ENCODE results near the gene FEN1.

The FEN1 gene

DNA sequence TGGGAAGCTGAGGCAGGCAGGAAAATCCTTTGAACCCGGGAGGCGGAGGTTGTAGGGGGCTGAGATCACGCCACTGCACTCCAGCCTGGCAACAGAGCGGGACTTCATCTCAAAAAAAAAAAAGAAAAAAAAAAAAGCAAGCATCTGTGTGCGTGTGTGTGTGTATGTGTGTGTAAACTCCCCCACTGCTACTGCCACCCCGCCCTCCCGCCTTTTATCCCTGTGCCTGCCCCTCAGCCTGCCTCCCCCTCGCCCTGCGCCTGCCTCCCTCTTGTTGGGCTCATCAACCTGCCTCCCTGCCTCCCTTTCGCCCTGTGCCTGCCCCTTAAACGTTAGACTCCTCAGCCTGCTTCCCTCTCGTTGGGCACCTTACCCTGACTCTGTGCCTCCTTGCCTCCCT lies 18.3 kb upstream of the FEN1 start:
- no peak for DNase-seq (ENCODE audit: insufficient read length, low spot score)
- FAIRE-seq: no peak

DNA sequence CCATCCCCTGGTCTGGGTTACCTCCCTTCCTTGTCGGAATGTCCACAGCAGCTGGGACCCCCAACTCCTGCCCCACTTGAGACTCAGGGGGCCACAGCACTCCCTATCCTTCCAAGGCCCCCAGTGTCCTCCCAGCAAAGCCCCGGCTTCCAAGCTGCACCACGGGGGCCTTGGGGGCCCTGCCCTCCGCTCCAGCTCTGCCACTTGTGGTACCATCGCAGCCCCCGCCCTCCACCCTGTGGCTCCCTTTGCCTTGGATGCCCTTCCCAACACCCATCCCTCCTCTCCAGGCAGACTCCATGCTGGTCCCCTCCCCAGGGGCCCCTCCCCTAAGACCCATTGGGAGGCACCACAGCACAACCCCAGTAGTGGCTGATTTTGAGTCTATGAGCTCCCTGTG lies 17.6 kb upstream of the FEN1 start:
- no peak for DNase-seq (ENCODE audit: insufficient read length, low spot score)
- no peak for FAIRE-seq

- FAIRE-seq: no peak
- no peak for DNase-seq (ENCODE audit: insufficient read length, low spot score)
Measured at GRCh38 chr11:61775606-61776554, 16.8 kb upstream of the FEN1 start.

DNA sequence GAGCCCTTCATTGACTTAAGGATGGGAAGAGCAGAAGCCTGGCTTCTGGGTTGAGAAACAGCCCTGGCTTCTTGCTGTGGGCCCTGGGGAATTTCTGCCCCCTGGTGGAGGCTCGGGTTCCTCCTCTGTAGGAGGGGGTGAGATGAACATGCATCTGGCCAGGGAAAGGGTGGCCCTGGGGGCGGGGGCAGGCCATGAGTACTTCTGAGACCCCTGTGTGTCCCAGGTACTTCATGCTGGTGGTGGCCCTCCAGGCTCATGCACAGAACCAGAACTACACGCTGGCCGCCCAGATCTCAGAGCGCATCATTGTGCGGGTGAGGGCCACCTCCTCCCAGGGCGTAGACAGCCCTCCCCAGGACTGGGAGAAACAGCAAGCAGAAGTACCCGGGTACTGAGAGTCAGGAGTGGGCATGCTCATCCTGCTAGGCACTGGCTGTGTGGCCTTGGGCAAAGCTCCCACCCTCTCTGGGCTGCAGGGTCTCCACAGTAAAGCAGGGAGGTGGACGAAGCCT lies 16.1 kb upstream of the FEN1 start:
- DNase-seq (ENCODE audit: insufficient read length, low spot score): peak; percentile 88
- FAIRE-seq: peak; percentile 81

DNA sequence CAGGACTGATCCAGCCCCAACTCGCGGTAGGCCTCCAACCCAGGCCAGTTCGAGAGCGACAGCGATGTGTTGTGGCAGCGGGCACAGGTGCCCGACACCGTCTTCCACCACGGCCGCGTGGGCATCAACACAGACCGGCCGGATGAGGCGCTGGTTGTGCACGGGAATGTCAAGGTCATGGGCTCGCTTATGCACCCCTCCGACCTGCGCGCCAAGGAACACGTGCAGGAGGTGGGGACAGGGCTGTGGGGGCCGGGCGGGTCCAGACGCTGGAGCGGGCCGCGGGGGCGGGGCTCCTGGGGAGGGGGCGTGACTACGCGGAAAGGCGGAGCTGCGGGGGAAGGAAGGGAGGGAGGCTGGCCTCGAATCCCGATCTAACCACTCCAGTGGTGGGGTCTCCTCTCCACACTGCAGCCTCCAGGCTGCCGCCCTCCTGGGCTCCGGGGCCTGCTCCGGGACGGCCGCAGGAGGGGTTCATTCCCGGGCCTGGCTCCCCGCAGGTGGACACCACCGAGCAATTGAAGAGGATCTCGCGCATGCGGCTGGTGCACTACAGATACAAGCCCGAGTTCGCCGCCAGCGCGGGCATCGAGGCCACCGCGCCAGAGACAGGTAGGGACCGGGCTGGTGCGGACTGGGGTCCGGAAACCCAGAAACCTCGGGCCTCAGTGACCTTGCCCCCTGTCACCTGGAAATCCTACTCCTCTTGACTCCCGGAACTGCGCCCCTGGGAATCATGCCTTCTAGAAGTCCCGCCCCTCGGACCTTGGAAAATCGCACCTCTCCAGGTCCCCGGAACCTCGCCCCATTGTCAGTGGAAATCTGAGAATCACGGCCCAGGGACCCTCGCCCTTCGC lies 15.2 kb upstream of the FEN1 start:
- DNase-seq (ENCODE audit: insufficient read length, low spot score): peak; percentile 64
- no peak for FAIRE-seq

DNA sequence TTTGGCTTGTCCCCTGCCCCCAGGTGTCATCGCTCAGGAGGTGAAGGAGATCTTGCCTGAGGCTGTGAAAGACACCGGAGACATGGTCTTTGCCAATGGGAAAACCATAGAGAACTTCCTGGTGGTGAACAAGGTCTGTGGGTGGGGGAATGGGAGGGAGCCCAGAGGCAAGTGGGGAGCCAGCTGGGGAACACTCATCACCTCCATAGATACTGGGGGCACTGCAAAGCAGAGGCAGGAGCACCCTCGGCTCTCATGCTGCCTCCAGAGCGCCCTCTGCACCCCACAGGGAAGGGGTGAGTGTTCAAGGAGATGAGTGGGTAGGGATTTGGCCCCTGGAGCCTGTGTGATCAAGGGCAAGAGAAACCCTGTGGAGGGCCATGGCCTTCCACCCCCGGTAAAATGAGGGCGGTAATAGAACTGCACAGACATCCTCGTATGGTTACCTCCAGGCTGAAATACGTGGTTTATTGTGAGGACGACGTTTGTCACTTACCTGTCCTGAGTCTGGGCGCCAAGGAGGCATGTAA lies 14.3 kb upstream of the FEN1 start:
- FAIRE-seq (no peak), DNase-seq (ENCODE audit: insufficient read length, low spot score) (no peak)

DNA sequence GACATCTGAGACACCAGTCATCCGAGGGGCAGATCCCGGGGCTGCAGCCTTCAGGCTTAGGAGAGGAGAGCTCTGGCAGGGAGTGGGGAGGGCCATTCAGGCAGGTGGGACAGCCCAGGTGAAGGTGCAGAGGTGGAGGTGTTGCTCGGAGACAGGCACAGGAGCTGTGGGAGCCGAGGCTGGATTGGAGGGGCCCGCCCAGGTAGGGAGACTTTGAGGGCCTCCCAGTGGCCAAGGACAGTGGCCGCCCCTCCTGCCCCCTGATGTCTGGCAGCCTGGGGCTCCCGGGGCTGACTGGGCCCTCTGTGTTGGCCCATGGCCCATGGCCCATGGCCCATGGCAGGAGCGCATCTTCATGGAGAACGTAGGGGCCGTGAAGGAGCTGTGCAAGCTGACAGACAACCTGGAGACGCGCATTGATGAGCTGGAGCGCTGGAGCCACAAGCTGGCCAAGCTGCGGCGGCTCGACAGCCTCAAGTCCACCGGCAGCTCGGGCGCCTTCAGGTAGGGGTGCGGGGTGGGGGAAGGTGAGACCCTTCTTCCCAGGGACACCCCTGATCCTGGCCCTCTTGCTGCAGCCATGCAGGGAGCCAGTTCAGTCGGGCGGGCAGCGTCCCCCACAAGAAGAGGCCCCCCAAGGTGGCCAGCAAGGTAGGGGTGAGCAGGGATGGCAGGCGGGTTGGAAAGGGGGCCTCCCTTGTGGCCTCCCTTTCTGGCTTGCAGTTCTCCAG lies 13.6 kb upstream of the FEN1 start:
- FAIRE-seq (no peak), DNase-seq (ENCODE audit: insufficient read length, low spot score) (no peak)

GRCh38 chr11:61779666-61780525 lies 12.8 kb upstream of the FEN1 start:
- DNase-seq (ENCODE audit: insufficient read length, low spot score) (no peak), FAIRE-seq (no peak)

GRCh38 chr11:61780581-61781162 lies 12.0 kb upstream of the FEN1 start:
- no peak for DNase-seq (ENCODE audit: insufficient read length, low spot score)
- FAIRE-seq: no peak

DNA sequence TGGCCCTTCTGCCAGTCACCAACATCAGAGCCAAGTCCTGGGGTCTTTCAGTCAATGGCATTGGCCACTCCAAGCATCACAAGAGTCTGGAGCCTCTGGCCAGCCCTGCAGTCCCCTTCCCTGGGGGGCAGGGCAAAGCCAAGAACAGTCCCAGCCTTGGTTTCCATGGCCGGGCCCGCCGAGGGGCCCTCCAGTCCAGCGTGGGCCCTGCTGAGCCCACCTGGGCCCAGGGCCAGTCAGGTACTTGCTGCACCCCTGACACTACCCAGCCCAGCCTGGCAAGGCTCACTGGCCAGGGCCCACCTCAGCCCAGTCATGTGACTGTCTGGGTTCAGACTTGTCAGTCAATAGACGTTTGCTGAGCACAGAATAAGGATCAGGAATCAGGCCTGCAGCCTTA lies 11.1 kb upstream of the FEN1 start:
- no peak for DNase-seq (ENCODE audit: insufficient read length, low spot score)
- no peak for FAIRE-seq

DNA sequence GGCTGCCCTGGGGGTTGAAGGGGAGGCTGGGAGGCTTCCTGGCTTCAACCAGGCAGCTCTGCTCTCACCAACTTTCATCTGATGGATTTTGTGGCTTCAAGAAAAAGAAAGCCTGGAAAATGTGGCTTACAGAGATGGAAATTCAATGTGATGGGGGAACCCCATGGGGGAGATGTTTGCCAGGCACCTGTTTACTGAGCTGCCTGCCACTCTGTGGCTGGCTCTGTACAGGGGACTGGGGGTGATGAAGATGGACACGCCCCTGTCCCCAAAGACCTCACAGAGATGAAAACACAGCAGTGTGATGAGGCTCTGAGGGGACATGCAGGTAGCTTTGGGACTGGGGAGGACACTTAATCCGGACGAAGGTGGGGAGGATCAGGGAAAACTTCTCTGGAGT lies 10.4 kb upstream of the FEN1 start:
- DNase-seq (ENCODE audit: insufficient read length, low spot score) (no peak), FAIRE-seq (no peak)

DNA sequence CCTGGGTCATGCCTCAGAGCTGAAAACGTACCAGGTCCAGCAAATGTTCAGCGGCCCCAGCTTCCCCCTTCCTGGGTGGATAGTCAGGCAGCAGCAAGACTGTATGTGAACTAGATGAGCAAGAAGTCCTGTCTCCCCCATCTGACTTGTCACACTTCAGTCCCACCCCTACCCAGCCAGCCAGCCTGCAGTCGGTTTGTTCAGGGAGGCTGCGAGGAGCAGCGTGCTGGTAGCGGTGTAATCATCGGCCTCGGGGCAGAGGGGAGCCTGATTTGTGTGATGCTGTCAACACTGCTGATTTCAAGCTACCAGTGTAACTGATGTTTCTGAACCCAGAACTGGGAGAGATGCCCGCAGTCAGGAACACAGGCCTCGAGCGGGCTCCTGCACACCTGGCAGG lies 9.9 kb upstream of the FEN1 start:
- FAIRE-seq (no peak), DNase-seq (ENCODE audit: insufficient read length, low spot score) (no peak)

DNA sequence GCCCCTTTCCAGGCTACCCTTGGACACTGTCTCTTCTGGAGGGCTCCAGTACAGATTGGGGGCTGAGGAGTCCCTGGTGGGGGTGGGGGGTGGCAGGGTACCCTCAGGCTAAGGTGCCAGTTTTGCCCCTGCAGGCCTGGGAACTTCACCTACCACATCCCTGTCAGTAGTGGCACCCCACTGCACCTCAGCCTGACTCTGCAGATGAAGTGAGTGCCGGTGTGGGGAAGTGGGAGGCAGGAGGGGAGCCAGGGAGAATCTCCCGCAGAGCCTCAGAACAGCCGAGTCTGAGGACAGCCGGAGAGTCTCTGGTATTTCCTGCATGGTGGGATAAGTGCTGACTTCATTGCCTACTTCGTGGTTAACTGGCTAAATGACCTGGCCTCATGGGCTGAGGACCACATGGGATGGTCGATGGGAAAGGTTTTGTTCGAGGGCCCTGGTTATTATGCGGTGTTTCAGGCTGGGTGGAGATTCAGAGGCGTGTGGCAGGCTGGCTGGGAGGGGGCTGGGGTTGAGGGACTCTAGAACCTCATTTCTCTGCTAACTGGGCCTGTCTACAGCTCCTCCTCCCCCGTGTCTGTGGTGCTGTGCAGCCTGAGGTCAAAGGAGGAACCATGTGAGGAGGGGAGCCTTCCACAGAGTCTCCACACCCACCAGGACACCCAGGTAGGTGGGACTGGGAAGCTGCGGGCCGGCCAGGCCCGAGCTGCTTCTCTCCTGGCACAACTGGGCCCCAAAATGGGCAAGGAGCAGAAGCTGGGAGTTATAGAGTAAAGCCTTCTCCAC lies 8.8 kb upstream of the FEN1 start:
- DNase-seq (ENCODE audit: insufficient read length, low spot score) (no peak), FAIRE-seq (no peak)

DNA sequence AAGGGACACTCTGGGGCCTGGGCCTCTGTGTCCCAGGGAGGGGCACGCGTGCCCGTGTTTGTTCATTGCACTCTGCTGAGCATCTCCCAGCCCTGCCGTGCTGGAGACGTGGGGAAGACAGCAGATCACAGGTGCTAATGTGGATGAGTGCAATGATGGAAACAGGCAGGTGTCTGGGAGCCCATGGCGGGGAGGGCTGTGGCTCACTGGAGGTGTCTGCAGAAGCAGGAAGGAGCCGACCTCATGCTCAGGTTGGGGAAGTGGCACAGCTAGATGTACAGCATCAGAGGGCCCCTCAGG lies 8.3 kb upstream of the FEN1 start:
- DNase-seq (ENCODE audit: insufficient read length, low spot score) (no peak), FAIRE-seq (no peak)

DNA sequence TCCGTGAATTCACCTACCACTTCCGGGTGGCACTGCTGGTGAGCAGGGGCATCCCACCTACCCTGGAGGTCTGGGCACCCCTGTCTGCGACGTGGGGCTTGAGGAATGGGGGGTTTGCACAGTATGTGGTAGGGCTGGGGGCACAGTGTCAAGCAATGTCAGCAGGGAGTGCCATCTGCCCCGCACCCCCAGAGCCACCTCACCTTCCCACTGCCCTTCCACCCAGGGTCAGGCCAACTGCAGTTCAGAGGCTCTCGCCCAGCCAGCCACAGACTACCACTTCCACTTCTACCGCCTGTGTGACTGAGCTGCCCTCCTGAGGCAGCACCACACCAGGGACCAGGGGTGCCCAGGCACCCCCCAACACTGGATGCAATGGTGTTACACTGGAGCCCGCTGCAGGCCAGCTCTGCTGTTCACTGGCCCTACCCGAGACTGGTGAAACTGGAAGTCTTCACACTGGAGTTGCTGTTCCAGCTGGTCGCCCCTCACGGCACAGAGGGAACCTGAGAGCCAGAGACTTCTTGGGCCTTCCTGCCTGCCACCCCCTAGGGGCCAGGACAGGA lies 6.8 kb upstream of the FEN1 start:
- no peak for DNase-seq (ENCODE audit: insufficient read length, low spot score)
- FAIRE-seq: no peak

GRCh38 chr11:61787928-61788491 lies 4.7 kb upstream of the FEN1 start:
- FAIRE-seq: no peak
- DNase-seq (ENCODE audit: insufficient read length, low spot score): no peak

GRCh38 chr11:61791737-61792309 lies 888 bp upstream of the FEN1 start:
- FAIRE-seq (no peak), DNase-seq (ENCODE audit: insufficient read length, low spot score) (no peak)

Data from GM19239 (cell line).